Activated CD4-positive, alpha-beta memory T cell treated with anti-CD3 and anti-CD28 coated beads for 36 hours (primary cell): Measurements from ENCODE around the gene ZSCAN22. TPM values are rescaled to one million over a fixed set of nuclear protein-coding genes. Genes with fewer than 3 reads are reported as not detected.

ENCODE experiments used
- CTCF ChIA-PET: fragments of 350-600 bp; sonication (Branson Sonifier 250); formaldehyde crosslinking; loops from one replicate; lab custom pipeline; 2021; ENCODE audit warnings: antibody characterized with exemption, inconsistent platforms; lab: Charles Lee
- POLR2A ChIA-PET: fragments of 350-600 bp; sonication (Branson Sonifier 250); formaldehyde crosslinking; loops from one replicate; lab custom pipeline; 2021; ENCODE audit warnings: antibody characterized with exemption; lab: Charles Lee
- DNase-seq: peaks from one replicate; pipeline ENCODE4 v3.0.0-alpha.2; 2020
- H3K27ac Mint-ChIP-seq: one replicate; pipeline ENCODE4 v1.8.0; 2021; ENCODE audit warnings: mixed read lengths
- H3K27me3 Mint-ChIP-seq: one replicate; pipeline ENCODE4 v1.8.0; 2021; ENCODE audit warnings: mixed read lengths
- H3K36me3 Mint-ChIP-seq: one replicate; pipeline ENCODE4 v1.8.0; 2021; ENCODE audit warnings: mixed read lengths
- H3K4me1 Mint-ChIP-seq: one replicate; pipeline ENCODE4 v1.8.0; 2021; ENCODE audit warnings: low read depth, mixed read lengths
- H3K4me3 Mint-ChIP-seq: one replicate; pipeline ENCODE4 v1.8.0; 2021; ENCODE audit warnings: mild to moderate bottlenecking, mixed read lengths
- H3K9me3 Mint-ChIP-seq: one replicate; pipeline ENCODE4 v1.8.0; 2021; ENCODE audit warnings: mixed read lengths
- intact Hi-C: fragments of 100-400 bp; cut with micrococcal nuclease; formaldehyde crosslinking; loops from one replicate; pipeline ENCODE4 v1.15.1; 2023
- total RNA-seq, 2 experiments: library from RNA; stranded (reverse); gene quantifications; one replicate each; pipeline ENCODE4 v1.2.3, GENCODE V29; 2021

ZSCAN22 gene
- total RNA-seq, 2 experiments from 2014 or later, result 3.1 to 3.3 TPM

- no peak overlapping the region for H3K27ac Mint-ChIP-seq
- intact Hi-C loops, result no loop called here
Measured at GRCh38 chr19:58353717-58354477, 27.1 kb downstream of the ZSCAN22 start.

GRCh38 chr19:58354478-58355030 is 27.8 kb downstream of the ZSCAN22 start:
- intact Hi-C loops, result no loop called here
- POLR2A ChIA-PET, result no interaction called here

More at GRCh38 chr19:58353717-58354477, 27.1 kb downstream of the ZSCAN22 start:
- peaks cover 15% of the 10 kb centered on the region for H3K4me1 Mint-ChIP-seq
- H3K4me3 Mint-ChIP-seq, result no peak overlapping the region
- ChIA-PET CTCF (interaction anchor here (1.0 kb wide), 1 partner anchor 9 kb away, joined by 3 read pairs; the partner anchor contains the start of gene ZNF497), POLR2A (no interaction called here)
- H3K27me3 Mint-ChIP-seq, result peaks cover 4% of the 10 kb centered on the region
- peaks cover 4% of the 10 kb centered on the region for H3K36me3 Mint-ChIP-seq
- no peaks in the 10 kb centered on the region for H3K9me3 Mint-ChIP-seq
- no peak for DNase-seq

GRCh38 chr19:58355215-58355796 is 28.5 kb downstream of the ZSCAN22 start:
- H3K4me3 Mint-ChIP-seq, result no peak overlapping the region

More at GRCh38 chr19:58354478-58355030, 27.8 kb downstream of the ZSCAN22 start:
- H3K9me3 Mint-ChIP-seq, result no peaks in the 10 kb centered on the region
- H3K4me1 Mint-ChIP-seq, result peaks cover 12% of the 10 kb centered on the region
- DNase-seq, result no peak
- peaks cover 2% of the 10 kb centered on the region for H3K27me3 Mint-ChIP-seq
- CTCF ChIA-PET, result interaction anchor here (1.0 kb wide), 1 partner anchor 8 kb away, joined by 3 read pairs; the partner anchor contains the start of gene ZNF497
- no peak overlapping the region for H3K27ac Mint-ChIP-seq
- no peak overlapping the region for H3K4me3 Mint-ChIP-seq
- H3K36me3 Mint-ChIP-seq, result peaks cover 2% of the 10 kb centered on the region

GRCh38 chr19:58355908-58356765 is 29.3 kb downstream of the ZSCAN22 start:
- peak; percentile 46 for DNase-seq
- Mint-ChIP-seq H3K4me3 (peak overlapping the region; percentile 12), H3K9me3 (no peaks in the 10 kb centered on the region), H3K4me1 (peaks cover 10% of the 10 kb centered on the region), H3K36me3 (no peaks in the 10 kb centered on the region), H3K27me3 (no peaks in the 10 kb centered on the region), H3K27ac (no peak overlapping the region)
- ChIA-PET POLR2A (interaction anchor here (1.7 kb wide), 1 partner anchor 9 kb away, joined by 8 read pairs; no protein-coding TSS in a partner anchor), CTCF (interaction anchor here (1.0 kb wide), 1 partner anchor 9 kb away, joined by 3 read pairs; no protein-coding TSS in a partner anchor)
- intact Hi-C loops, result no loop called here

More at GRCh38 chr19:58355215-58355796, 28.5 kb downstream of the ZSCAN22 start:
- H3K9me3 Mint-ChIP-seq, result no peaks in the 10 kb centered on the region
- ChIA-PET CTCF (interaction anchor here (1.0 kb wide), 1 partner anchor 8 kb away, joined by 3 read pairs; no protein-coding TSS in a partner anchor), POLR2A (interaction anchor here (1.7 kb wide), 1 partner anchor 8 kb away, joined by 8 read pairs; no protein-coding TSS in a partner anchor)
- H3K27ac Mint-ChIP-seq, result no peak overlapping the region
- no peaks in the 10 kb centered on the region for H3K27me3 Mint-ChIP-seq
- no peak for DNase-seq
- H3K36me3 Mint-ChIP-seq, result no peaks in the 10 kb centered on the region
- H3K4me1 Mint-ChIP-seq, result peaks cover 10% of the 10 kb centered on the region
- intact Hi-C loops, result no loop called here

GRCh38 chr19:58356766-58357480 is 30.1 kb downstream of the ZSCAN22 start:
- no peak for DNase-seq
- Mint-ChIP-seq H3K27ac (no peak overlapping the region), H3K4me1 (peaks cover 12% of the 10 kb centered on the region), H3K4me3 (peak overlapping the region; percentile 12), H3K27me3 (no peaks in the 10 kb centered on the region), H3K9me3 (no peaks in the 10 kb centered on the region), H3K36me3 (no peaks in the 10 kb centered on the region)
- intact Hi-C loops, result no loop called here
- ChIA-PET POLR2A (interaction anchor here (1.7 kb wide), 1 partner anchor 10 kb away, joined by 8 read pairs; no protein-coding TSS in a partner anchor), CTCF (interaction anchor here (0.8 to 1.0 kb wide), 2 partner anchors 10 to 163 kb away, joined by 3 to 5 read pairs; partner anchors contain the start of gene ZBTB45)

- Mint-ChIP-seq H3K27ac (no peak overlapping the region), H3K4me3 (no peak overlapping the region), H3K9me3 (no peaks in the 10 kb centered on the region), H3K27me3 (no peaks in the 10 kb centered on the region), H3K4me1 (peaks cover 16% of the 10 kb centered on the region), H3K36me3 (no peaks in the 10 kb centered on the region)
- DNase-seq, result no peak
- intact Hi-C loops, result no loop called here
- POLR2A ChIA-PET, result no interaction called here
- CTCF ChIA-PET, result interaction anchor here (0.8 kb wide), 1 partner anchor 162 kb away, joined by 5 read pairs; the partner anchor contains the start of gene ZBTB45
Measured at GRCh38 chr19:58357481-58358145, 30.8 kb downstream of the ZSCAN22 start.

GRCh38 chr19:58361900-58362271 is 35.1 kb downstream of the ZSCAN22 start:
- Mint-ChIP-seq H3K36me3 (no peaks in the 10 kb centered on the region), H3K27me3 (no peaks in the 10 kb centered on the region), H3K9me3 (no peaks in the 10 kb centered on the region), H3K4me1 (peaks cover 10% of the 10 kb centered on the region), H3K27ac (peak overlapping the region; percentile 89), H3K4me3 (peak overlapping the region; percentile 94)
- ChIA-PET CTCF (interaction anchor here (1.3 to 1.4 kb wide), 2 partner anchors 8 to 152 kb away, joined by 3 read pairs; no protein-coding TSS in a partner anchor), POLR2A (interaction anchor here (0.9 to 2.0 kb wide), 6 partner anchors 14 to 158 kb away, joined by 4 to 12 read pairs (median 6); partner anchors contain the start of genes ERVK3-1, ZBTB45, ZNF584 and ZNF837)
- peak; percentile 70 for DNase-seq
- intact Hi-C loops, result loop anchor here (1.0 kb wide), 6 partner anchors 15 to 78 kb away; partner anchors contain the start of genes ERVK3-1, ZNF132, ZNF837 and ZSCAN22

- no peaks in the 10 kb centered on the region for H3K36me3 Mint-ChIP-seq
- H3K27ac Mint-ChIP-seq, result peak within 1 kb of the TSS; percentile 89
- intact Hi-C loops, result loop anchor here (1.0 kb wide), 6 partner anchors 15 to 78 kb away; partner anchors contain the start of genes ERVK3-1, ZNF132, ZNF837 and ZSCAN22
- POLR2A ChIA-PET, result interaction anchor here (0.5 to 2.0 kb wide), 10 partner anchors 14 to 193 kb away, joined by 3 to 12 read pairs (median 4); partner anchors contain the start of genes CHMP2A, ERVK3-1, RPS5 and ZBTB45
- no peaks in the 10 kb centered on the region for H3K9me3 Mint-ChIP-seq
- peak within 1 kb of the TSS; percentile 94 for H3K4me3 Mint-ChIP-seq
- peak; percentile 98 for DNase-seq
- H3K4me1 Mint-ChIP-seq, result peaks cover 8% of the 10 kb centered on the region
- H3K27me3 Mint-ChIP-seq, result no peaks in the 10 kb centered on the region
- CTCF ChIA-PET, result interaction anchor here (0.7 to 1.7 kb wide), 5 partner anchors 8 to 164 kb away, joined by 3 to 12 read pairs (median 3); partner anchors contain the start of gene ZBTB45
Measured at GRCh38 chr19:58362272-58362994, 35.6 kb downstream of the ZSCAN22 start, which contains the start of gene ZNF497. ZNF497 (minus strand) TSS chr19:58362751; CDS start chr19:58357635, 5,116 bp downstream.

GRCh38 chr19:58364146-58364545 is 37.4 kb downstream of the ZSCAN22 start:
- ChIA-PET CTCF (interaction anchor here (1.7 kb wide), 1 partner anchor 156 kb away, joined by 12 read pairs; the partner anchor contains the start of gene ZBTB45), POLR2A (interaction anchor here (1.0 kb wide), 1 partner anchor 23 kb away, joined by 3 read pairs; the partner anchor contains the start of gene RPS5)
- H3K27me3 Mint-ChIP-seq, result no peaks in the 10 kb centered on the region
- H3K36me3 Mint-ChIP-seq, result no peaks in the 10 kb centered on the region
- no peak overlapping the region for H3K27ac Mint-ChIP-seq
- H3K9me3 Mint-ChIP-seq, result no peaks in the 10 kb centered on the region
- DNase-seq, result no peak
- peaks cover 8% of the 10 kb centered on the region for H3K4me1 Mint-ChIP-seq
- intact Hi-C loops, result no loop called here
- no peak overlapping the region for H3K4me3 Mint-ChIP-seq
